ENCODE data around the gene SCN5A.

- TF ChIP-seq RAD21 (IDR thresholded peaks at IDR 0.05; ENCODE audit: low read length), result peak; percentile 41; the same call in 1 of the 2 replicates
- TF ChIP-seq CTCF (IDR thresholded peaks at IDR 0.05), result peak; percentile 58
- TF ChIP-seq EZH2phosphoT487 (IDR thresholded peaks at IDR 0.05; ENCODE audit: borderline replicate concordance, low read depth), result no peak
- TF ChIP-seq EP300 (IDR thresholded peaks at IDR 0.05; ENCODE audit: borderline replicate concordance in 1 of 2, low read depth in 1 of 2, low read length in 1 of 2), result no peak
- TF ChIP-seq POLR2AphosphoS5 (IDR thresholded peaks at IDR 0.05; ENCODE audit: low read depth, low read length), result no peak
- no peak for TF ChIP-seq TEAD4 (IDR thresholded peaks at IDR 0.05; ENCODE audit: borderline replicate concordance, insufficient read depth)
- TF ChIP-seq JUND (IDR thresholded peaks at IDR 0.05), result no peak
- TF ChIP-seq MAX (IDR thresholded peaks at IDR 0.05; ENCODE audit: low read depth), result no peak
- TF ChIP-seq REST (IDR thresholded peaks at IDR 0.05; ENCODE audit: low read depth, low read length), result no peak
- TF ChIP-seq USF2 (IDR thresholded peaks at IDR 0.05; ENCODE audit: borderline replicate concordance, low read depth, low read length), result no peak
- TF ChIP-seq GATA2 (CRISPR knock-in tag; IDR thresholded peaks at IDR 0.05), result no peak
- TF ChIP-seq MEF2A (IDR thresholded peaks at IDR 0.05; ENCODE audit: borderline replicate concordance, low read depth), result no peak
These were observed 21.5 kb downstream of the SCN5A start for GRCh38 chr3:38627956-38628355.

Data from SK-N-SH (cell line).